ENCODE results near the gene YEATS4. TPM values are rescaled to one million over a fixed set of nuclear protein-coding genes. Genes with fewer than 3 reads are reported as not detected.

YEATS4 gene
- total RNA-seq, 2 experiments from 2014 or later = 49.9 to 51.0 TPM

- Mint-ChIP-seq H3K9me3 (ENCODE audit: insufficient read depth) (no peaks in the 10 kb centered on the region), H3K4me3 (no peak overlapping the region), H3K36me3 (ENCODE audit: low read depth) (no peaks in the 10 kb centered on the region), H3K27ac (no peak overlapping the region), H3K27me3 (ENCODE audit: low read depth) (peaks cover 14% of the 10 kb centered on the region), H3K4me1 (ENCODE audit: low read depth) (peaks cover 13% of the 10 kb centered on the region)
- no peak for ATAC-seq
- no peak for DNase-seq
- CTCF ChIA-PET = interaction anchor here (1.2 kb wide), 1 partner anchor 30 kb away, joined by 3 read pairs; no protein-coding TSS in a partner anchor
- POLR2A ChIA-PET = interaction anchor here (2.0 kb wide), 1 partner anchor 24 kb away, joined by 5 read pairs; no protein-coding TSS in a partner anchor
Measured at GRCh38 chr12:69354556-69355187, 4.9 kb upstream of the YEATS4 start.

GRCh38 chr12:69355363-69356028 is 4.0 kb upstream of the YEATS4 start:
- H3K9me3 Mint-ChIP-seq (ENCODE audit: insufficient read depth) = no peaks in the 10 kb centered on the region
- CTCF ChIA-PET = interaction anchor here (1.1 to 3.8 kb wide), 3 partner anchors 64 to 216 kb away, joined by 3 to 67 read pairs (median 6); no protein-coding TSS in a partner anchor
- peaks cover 4% of the 10 kb centered on the region for H3K36me3 Mint-ChIP-seq (ENCODE audit: low read depth)
- no peak overlapping the region for H3K27ac Mint-ChIP-seq
- peaks cover 18% of the 10 kb centered on the region for H3K4me1 Mint-ChIP-seq (ENCODE audit: low read depth)
- DNase-seq = no peak
- no peak for ATAC-seq
- H3K4me3 Mint-ChIP-seq = no peak overlapping the region
- peaks cover 10% of the 10 kb centered on the region for H3K27me3 Mint-ChIP-seq (ENCODE audit: low read depth)
- POLR2A ChIA-PET = no interaction called here

GRCh38 chr12:69360348-69360672 is 767 bp downstream of the YEATS4 start:
- H3K9me3 Mint-ChIP-seq (ENCODE audit: insufficient read depth) = no peaks in the 10 kb centered on the region
- peaks cover 2% of the 10 kb centered on the region for H3K27me3 Mint-ChIP-seq (ENCODE audit: low read depth)
- POLR2A ChIA-PET = interaction anchor here (0.7 to 1.8 kb wide), 6 partner anchors 9 to 225 kb away, joined by 3 to 18 read pairs (median 5); partner anchors contain the start of gene CCT2
- H3K4me1 Mint-ChIP-seq (ENCODE audit: low read depth) = peaks cover 33% of the 10 kb centered on the region
- CTCF ChIA-PET = interaction anchor here (0.9 kb wide), 1 partner anchor 69 kb away, joined by 3 read pairs; no protein-coding TSS in a partner anchor
- H3K27ac Mint-ChIP-seq = peak overlapping the region; percentile 92
- ATAC-seq (no peak), DNase-seq (no peak)
- H3K4me3 Mint-ChIP-seq = peak overlapping the region; percentile 95
- H3K36me3 Mint-ChIP-seq (ENCODE audit: low read depth) = peaks cover 21% of the 10 kb centered on the region

GRCh38 chr12:69366796-69367195 is 7.3 kb downstream of the YEATS4 start:
- Mint-ChIP-seq H3K36me3 (ENCODE audit: low read depth) (peaks cover 54% of the 10 kb centered on the region), H3K27me3 (ENCODE audit: low read depth) (no peaks in the 10 kb centered on the region), H3K4me1 (ENCODE audit: low read depth) (peaks cover 15% of the 10 kb centered on the region), H3K4me3 (no peak overlapping the region), H3K9me3 (ENCODE audit: insufficient read depth) (no peaks in the 10 kb centered on the region), H3K27ac (no peak overlapping the region)
- ATAC-seq (no peak), DNase-seq (no peak)
- POLR2A ChIA-PET = no interaction called here
- CTCF ChIA-PET = interaction anchor here (1.0 to 2.5 kb wide), 3 partner anchors 9 to 212 kb away, joined by 3 to 13 read pairs (median 11); no protein-coding TSS in a partner anchor

GRCh38 chr12:69368171-69368570 is 8.6 kb downstream of the YEATS4 start:
- ATAC-seq (no peak), DNase-seq (no peak)
- H3K4me1 Mint-ChIP-seq (ENCODE audit: low read depth) = peaks cover 12% of the 10 kb centered on the region
- H3K27ac Mint-ChIP-seq = no peak overlapping the region
- no peak overlapping the region for H3K4me3 Mint-ChIP-seq
- no peaks in the 10 kb centered on the region for H3K27me3 Mint-ChIP-seq (ENCODE audit: low read depth)
- peaks cover 61% of the 10 kb centered on the region for H3K36me3 Mint-ChIP-seq (ENCODE audit: low read depth)
- CTCF ChIA-PET = interaction anchor here (2.4 to 2.5 kb wide), 2 partner anchors 10 to 202 kb away, joined by 11 to 13 read pairs; no protein-coding TSS in a partner anchor
- no peaks in the 10 kb centered on the region for H3K9me3 Mint-ChIP-seq (ENCODE audit: insufficient read depth)
- POLR2A ChIA-PET = no interaction called here

GRCh38 chr12:69383074-69383473 is 23.5 kb downstream of the YEATS4 start:
- H3K27ac Mint-ChIP-seq = no peak overlapping the region
- H3K27me3 Mint-ChIP-seq (ENCODE audit: low read depth) = no peaks in the 10 kb centered on the region
- no peak for ATAC-seq
- H3K36me3 Mint-ChIP-seq (ENCODE audit: low read depth) = peaks cover 46% of the 10 kb centered on the region
- CTCF ChIA-PET = no interaction called here
- POLR2A ChIA-PET = no interaction called here
- no peaks in the 10 kb centered on the region for H3K9me3 Mint-ChIP-seq (ENCODE audit: insufficient read depth)
- H3K4me3 Mint-ChIP-seq = no peak overlapping the region
- no peak for DNase-seq
- no peaks in the 10 kb centered on the region for H3K4me1 Mint-ChIP-seq (ENCODE audit: low read depth)

GRCh38 chr12:69385038-69385437 is 25.5 kb downstream of the YEATS4 start:
- peaks cover 42% of the 10 kb centered on the region for H3K36me3 Mint-ChIP-seq (ENCODE audit: low read depth)
- POLR2A ChIA-PET = interaction anchor here (1.0 kb wide), 1 partner anchor 139 kb away, joined by 3 read pairs; no protein-coding TSS in a partner anchor

GRCh38 chr12:69386921-69387320 is 27.4 kb downstream of the YEATS4 start:
- Mint-ChIP-seq H3K4me1 (ENCODE audit: low read depth) (no peaks in the 10 kb centered on the region), H3K36me3 (ENCODE audit: low read depth) (peaks cover 44% of the 10 kb centered on the region), H3K27ac (no peak overlapping the region), H3K27me3 (ENCODE audit: low read depth) (no peaks in the 10 kb centered on the region), H3K4me3 (no peak overlapping the region), H3K9me3 (ENCODE audit: insufficient read depth) (no peaks in the 10 kb centered on the region)
- POLR2A ChIA-PET = no interaction called here
- ATAC-seq = no peak
- CTCF ChIA-PET = interaction anchor here (0.6 to 5.0 kb wide), 3 partner anchors 29 to 252 kb away, joined by 4 to 26 read pairs (median 5); no protein-coding TSS in a partner anchor
- DNase-seq = no peak

More at GRCh38 chr12:69385038-69385437, 25.5 kb downstream of the YEATS4 start:
- CTCF ChIA-PET = interaction anchor here (0.6 to 5.0 kb wide), 8 partner anchors 9 to 254 kb away, joined by 3 to 26 read pairs (median 4); no protein-coding TSS in a partner anchor
- ATAC-seq = no peak
- Mint-ChIP-seq H3K4me1 (ENCODE audit: low read depth) (no peaks in the 10 kb centered on the region), H3K4me3 (no peak overlapping the region), H3K27ac (no peak overlapping the region), H3K27me3 (ENCODE audit: low read depth) (no peaks in the 10 kb centered on the region), H3K9me3 (ENCODE audit: insufficient read depth) (no peaks in the 10 kb centered on the region)
- no peak for DNase-seq

GRCh38 chr12:69388371-69388770 is 28.8 kb downstream of the YEATS4 start:
- ChIA-PET CTCF (interaction anchor here (0.9 to 5.0 kb wide), 5 partner anchors 30 to 250 kb away, joined by 3 to 26 read pairs (median 4); no protein-coding TSS in a partner anchor), POLR2A (no interaction called here)
- Mint-ChIP-seq H3K4me3 (no peak overlapping the region), H3K27ac (no peak overlapping the region), H3K36me3 (ENCODE audit: low read depth) (peaks cover 46% of the 10 kb centered on the region), H3K4me1 (ENCODE audit: low read depth) (no peaks in the 10 kb centered on the region), H3K9me3 (ENCODE audit: insufficient read depth) (no peaks in the 10 kb centered on the region), H3K27me3 (ENCODE audit: low read depth) (no peaks in the 10 kb centered on the region)
- no peak for DNase-seq
- ATAC-seq = no peak

- H3K4me3 Mint-ChIP-seq = no peak overlapping the region
- CTCF ChIA-PET = interaction anchor here (1.4 to 5.0 kb wide), 3 partner anchors 32 to 181 kb away, joined by 4 to 26 read pairs (median 8); no protein-coding TSS in a partner anchor
- no peak overlapping the region for H3K27ac Mint-ChIP-seq
- DNase-seq (no peak), ATAC-seq (no peak)
- H3K9me3 Mint-ChIP-seq (ENCODE audit: insufficient read depth) = no peaks in the 10 kb centered on the region
- H3K36me3 Mint-ChIP-seq (ENCODE audit: low read depth) = peaks cover 54% of the 10 kb centered on the region
- POLR2A ChIA-PET = no interaction called here
- no peaks in the 10 kb centered on the region for H3K4me1 Mint-ChIP-seq (ENCODE audit: low read depth)
- no peaks in the 10 kb centered on the region for H3K27me3 Mint-ChIP-seq (ENCODE audit: low read depth)
Measured at GRCh38 chr12:69389831-69390230, 30.3 kb downstream of the YEATS4 start.

GRCh38 chr12:69392179-69392928 is 32.8 kb downstream of the YEATS4 start:
- no peak overlapping the region for H3K27ac Mint-ChIP-seq
- H3K4me3 Mint-ChIP-seq = no peak overlapping the region
- H3K27me3 Mint-ChIP-seq (ENCODE audit: low read depth) = no peaks in the 10 kb centered on the region
- ATAC-seq (no peak), DNase-seq (no peak)
- ChIA-PET CTCF (interaction anchor here (1.1 kb wide), 1 partner anchor 35 kb away, joined by 5 read pairs; no protein-coding TSS in a partner anchor), POLR2A (no interaction called here)
- H3K4me1 Mint-ChIP-seq (ENCODE audit: low read depth) = no peaks in the 10 kb centered on the region
- H3K9me3 Mint-ChIP-seq (ENCODE audit: insufficient read depth) = peaks cover 7% of the 10 kb centered on the region
- H3K36me3 Mint-ChIP-seq (ENCODE audit: low read depth) = peaks cover 68% of the 10 kb centered on the region

Measured in activated CD8-positive, alpha-beta T cell treated with anti-CD3 and anti-CD28 coated beads, Interleukin-2, amount 10 ng/mL, durations not matched to agents 7 days and 5 days (primary cell).